ENCODE results near the gene CAPN5.

- TF ChIP-seq ATF6 (CRISPR knock-in tag; IDR thresholded peaks at IDR 0.05): no peak
- no peak for TF ChIP-seq CTCF (IDR thresholded peaks at IDR 0.05)
Measured at GRCh38 chr11:77106321-77106720, 39.5 kb downstream of the CAPN5 start.
